GM18870 (cell line): ENCODE results near the gene NCOR2.

Experiments used
- ATAC-seq: cut with Tn5 transposase; IDR thresholded peaks from one replicate; pipeline ENCODE4 v1.9.1; 2021; ENCODE audit warnings: moderate library complexity; ENCODE audit not compliant: unreplicated experiment

NCOR2 gene

DNA sequence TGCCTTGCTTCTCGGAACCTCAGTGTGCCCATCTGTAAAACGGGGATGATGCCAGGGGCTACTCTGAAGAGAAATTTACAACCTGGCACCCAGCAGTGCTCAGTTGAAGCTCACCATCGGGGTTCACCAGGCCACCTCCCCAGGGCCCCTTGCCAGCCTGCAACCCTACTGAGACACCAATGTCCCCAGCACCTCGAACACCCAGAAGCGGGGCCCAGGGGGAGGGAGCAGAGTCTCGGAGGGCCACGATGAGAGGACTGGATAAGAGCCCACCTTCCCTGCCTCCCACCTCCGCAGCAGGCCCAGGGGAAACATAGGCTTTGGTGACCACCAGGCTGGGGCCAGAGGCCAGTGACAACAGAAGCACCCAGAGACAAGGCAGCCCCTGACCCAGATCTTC is 22.4 kb downstream of the NCOR2 start:
- ATAC-seq, result no peak

DNA sequence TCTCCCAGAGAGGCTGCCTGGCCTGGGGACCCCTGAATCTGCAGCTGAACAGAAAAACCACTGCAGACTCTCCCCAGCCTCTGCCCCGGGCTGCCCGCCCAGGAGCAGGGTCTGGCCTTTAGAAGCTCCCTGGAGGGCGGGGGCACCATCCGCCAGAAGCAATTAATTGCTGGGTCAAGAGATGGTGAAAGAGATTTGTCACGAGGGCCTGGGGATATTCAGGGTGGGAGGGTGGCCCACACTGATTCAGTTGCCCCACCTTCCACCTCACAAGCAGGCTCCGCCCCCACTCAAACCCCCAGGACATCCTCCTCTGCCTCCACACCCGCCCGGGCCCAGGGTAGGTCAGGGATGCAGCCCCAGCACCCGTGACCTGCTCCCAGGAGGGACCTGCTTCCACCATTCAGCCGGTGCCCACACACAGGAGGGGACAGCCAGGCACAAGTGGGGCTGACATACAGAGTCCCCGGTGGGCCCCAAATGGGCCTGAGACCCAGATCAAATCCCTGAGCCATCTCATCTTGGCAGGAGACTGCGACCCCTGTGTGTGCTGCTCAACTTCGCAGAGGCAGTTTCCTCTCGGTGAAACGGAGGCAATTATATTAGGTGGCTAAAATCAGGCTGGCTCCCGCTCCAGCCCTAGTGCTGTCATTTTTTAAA is 23.0 kb downstream of the NCOR2 start:
- no peak for ATAC-seq

DNA sequence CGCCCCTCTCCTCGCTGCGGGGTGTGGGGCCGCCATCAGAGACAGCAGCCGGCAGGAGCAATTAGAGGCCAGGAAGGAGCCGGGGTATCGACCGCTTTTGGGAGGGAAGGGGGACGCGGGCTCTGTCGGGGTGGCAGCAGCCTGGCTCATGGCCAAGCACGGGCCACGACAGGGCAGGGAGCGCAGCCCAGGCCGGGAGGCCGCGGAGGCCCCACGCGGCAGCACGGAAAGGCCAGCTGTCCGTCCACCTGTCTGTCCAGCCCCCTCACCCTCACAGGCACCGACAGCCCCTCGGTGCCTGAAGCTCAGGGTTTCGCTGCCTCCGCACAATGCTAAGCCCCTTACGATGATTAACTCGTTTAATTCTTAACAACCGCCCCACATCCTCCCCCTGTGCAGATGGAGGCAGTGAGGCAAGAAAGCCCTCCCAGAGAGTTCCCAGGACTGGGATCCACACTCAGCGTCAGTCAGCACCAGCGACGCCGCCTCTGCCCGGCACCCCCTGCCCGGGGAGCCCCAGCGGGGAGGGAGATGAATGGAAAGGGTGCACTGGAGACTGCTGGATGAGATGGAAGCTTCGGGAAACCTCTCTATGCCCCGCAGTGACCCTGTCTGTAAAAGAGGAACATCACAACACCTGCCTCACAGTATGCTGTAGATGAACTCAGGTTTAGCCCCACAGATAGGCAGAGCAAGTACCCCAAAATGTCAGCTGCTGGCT is 23.7 kb downstream of the NCOR2 start:
- no peak for ATAC-seq

DNA sequence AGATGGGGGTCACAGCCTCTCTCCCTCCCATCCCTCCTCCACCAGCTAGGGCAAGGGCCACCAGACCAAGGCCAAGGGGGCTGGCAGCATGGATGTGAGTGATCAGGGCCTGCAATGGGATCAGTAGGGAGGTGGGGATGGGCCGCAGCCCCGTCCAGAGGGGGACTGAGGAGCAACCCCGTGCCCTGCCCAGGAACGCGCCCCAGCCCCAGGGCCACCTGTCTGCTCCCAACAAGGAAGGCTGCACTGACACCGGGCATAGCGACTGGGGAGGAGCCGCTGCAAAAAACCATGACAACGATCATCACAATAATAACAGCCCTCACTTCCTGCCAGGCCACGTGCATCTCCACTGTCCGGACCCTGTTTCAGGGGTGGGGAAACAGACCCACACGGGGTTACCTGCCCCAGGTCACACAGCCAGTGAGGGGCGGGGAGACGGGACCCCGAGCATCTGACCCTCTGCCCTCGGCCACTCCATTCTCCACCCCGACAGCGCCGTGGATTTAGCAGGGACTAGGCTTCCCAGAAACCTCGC is 24.3 kb downstream of the NCOR2 start:
- no peak for ATAC-seq

DNA sequence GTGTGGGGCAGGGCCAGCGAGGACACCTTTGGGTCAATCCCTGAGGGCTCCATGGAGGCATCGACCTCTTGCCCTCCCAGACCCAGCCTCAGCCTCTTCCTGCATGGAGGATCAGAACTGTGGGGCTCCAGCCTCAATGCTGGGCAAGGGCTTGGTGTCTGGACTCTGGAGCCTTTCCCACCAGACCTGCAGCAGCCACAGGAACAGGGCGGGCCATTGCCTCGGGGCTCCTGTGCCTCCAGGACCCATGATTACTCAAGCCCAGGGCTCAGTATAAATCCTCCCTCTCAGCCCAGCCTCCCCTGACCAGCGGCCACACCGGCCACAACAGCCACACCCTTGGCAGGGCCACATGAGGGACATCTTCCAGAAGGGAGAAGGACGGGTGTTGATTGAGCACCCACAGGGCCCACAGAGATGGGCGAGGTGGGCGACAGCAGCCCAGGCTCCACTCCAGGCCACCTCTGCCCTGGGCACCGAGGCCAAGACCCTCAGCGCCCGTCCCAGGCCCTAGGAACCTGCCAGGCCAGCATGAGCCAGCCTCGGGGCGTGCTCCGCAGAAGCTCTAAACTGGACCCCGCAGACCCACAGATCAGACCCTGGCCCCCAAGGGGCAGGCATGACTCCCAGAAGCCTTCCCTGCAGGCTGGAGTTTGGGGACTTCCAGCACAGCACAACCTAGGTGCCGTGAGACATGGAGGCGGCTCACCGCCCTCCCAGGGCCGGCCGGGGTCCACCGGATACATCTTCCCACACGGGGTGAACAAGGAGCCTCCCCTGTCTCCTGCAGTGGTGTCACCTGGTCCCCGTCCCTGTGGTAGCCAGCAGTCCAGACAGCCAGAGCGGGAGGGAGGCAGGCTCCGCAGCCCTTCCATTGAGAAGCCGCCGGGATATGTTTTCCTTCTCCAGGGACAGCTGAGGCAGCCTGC is 25.1 kb downstream of the NCOR2 start:
- no peak for ATAC-seq

DNA sequence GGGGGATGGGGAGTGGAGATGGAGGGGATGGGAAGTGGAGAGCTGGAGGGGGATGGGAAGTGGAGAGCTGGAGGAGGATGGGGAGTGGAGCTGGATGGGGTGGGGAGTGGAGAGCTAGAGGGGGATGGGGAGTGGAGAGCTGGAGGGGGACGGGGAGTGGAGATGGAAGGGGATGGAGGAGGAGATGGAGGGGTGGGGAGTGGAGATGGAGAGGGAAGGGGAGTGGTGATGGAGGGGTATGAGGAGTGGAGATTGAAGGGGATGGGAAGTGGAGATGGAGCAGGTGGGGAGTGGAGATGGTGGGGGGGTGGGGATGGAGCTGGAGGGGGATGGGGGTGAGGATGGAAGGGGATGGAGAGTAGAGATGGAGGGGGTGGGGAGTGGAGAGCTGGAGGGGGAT is 26.1 kb downstream of the NCOR2 start:
- ATAC-seq, result no peak

DNA sequence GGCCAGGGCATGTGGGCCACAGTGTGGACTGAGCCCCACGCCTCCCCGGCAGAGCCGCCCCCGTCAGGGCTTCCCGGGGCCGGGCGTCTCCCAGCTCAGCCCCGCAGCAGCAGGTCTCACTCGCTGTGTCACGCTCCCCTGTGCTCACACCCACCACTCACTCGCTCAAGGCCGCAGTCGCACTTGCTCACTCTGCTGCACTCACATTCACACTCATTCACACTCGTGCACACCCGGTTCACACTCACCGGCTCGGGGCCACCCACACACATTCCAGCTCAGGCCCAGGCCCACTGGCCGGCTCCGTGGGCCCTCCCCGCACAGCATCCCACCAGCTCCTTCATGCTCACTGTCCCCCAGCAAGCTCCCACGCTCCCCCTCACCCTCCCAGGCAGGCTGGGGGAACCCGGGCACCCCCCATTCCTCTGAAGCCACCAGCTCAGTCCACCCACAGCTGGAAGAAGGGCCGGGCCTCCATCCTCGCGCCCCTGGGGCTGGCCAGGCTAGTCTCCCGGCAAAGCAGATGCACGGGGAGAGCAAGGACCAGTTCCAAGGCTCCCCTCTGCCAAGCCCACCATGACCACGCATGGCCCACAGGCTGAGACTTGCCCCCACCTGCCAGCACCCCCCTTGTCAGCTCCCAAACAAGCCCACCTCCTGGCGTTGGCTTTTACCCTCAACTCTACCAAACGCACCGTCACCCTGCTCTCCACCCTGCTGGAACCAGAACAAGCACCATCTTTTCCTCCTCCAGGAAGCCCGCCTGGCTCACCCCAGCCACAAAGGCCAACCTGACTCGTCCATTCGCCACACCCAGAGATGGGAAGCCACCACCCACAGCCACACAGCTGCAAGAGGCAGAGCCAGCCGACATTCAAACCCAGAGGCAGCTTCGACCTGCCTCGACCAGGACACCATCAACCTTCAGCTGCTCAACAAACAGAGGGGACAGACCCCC is 28.0 kb downstream of the NCOR2 start:
- ATAC-seq, result no peak

DNA sequence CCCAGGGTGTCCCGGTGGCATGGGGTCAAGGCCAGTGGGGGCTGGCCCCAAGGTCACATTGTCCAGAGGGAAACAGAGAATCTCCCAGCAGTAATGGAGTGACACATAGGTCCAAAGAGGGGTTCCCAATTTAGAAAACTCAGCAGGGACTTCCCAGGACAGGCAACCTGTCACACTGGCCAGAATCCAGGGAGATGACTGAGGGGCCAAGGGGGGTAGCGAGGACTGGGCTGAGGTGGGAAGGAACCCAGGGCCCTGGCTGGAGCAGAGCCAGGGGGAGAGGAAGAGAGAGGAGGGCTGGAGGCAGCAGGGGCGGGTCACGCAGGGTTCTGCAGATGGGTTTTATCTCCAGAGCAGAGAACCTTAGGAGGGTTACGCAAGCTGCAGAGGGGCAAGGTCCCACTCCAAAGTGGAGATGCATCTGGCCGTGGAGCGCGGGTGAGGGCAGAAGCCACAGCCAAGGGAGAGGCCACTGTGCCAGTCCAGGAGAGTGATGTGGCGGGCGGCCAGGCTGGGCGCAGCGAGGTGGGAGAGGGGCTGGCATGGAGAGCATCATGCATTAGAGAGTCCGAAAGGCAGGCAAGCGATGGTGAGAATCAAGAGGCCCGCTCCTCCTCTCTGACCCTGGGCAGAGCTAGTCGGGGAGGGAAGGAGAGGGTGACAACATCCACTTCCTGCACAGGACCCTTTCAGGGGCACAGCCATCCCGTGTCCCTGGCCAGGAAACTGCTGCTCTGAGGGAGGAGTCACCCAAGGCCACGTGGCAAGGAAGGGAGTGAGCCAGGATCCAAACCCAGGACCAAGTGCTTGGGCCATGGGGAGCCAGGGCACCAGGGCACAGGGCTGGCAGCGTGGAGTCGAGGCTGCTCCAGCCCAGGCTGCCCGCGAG is 29.0 kb downstream of the NCOR2 start:
- ATAC-seq, result no peak

DNA sequence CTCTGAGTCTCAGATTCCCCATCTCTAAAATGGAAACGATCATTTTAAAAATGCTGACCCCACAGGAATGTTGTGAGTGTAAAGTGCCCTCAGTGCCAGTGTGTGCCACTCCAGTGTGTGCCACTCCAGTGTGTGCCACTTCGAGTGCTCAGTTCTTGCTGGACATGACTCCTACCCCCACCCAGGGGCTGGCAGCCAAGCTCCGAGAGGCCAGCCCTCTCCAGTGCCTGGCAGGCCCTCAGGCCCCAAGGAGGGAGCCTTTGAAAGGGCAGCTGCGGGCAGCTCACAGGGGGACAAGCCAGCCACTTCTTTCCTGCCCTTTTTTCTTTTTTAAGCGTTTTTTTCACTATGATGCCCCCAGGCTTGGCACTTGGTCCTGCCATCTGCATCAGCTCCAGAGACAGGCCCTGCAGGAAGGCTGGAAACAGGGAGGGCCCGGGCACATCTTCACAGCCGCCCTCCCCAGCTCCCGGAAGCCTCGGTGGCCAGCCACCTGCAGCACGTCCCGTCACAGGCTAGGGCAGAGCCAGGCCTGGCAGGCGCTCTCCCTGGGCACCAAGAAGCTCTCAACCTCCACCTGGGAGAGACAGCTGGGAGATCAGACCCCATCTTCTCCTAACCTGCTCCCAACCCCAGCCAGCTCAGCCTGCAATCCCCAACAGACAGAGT is 29.8 kb downstream of the NCOR2 start:
- no peak for ATAC-seq

DNA sequence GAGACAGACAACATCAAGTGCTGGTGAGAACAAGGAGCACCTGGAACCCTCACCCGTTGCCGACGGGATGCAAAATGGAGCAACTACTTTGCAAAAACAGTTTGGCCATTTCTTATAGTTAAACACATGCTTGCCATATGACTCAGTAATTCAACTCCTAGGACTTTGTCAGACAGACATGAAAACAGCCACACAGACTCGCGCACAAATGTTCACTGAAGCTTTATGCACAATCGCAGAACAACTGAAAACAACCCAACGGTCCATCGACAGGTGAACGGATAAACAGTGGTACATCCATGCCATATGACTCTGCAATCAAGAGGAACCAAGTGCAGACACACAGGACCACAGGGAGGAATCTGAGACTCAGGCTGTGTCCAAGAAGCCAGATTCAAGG is 30.8 kb downstream of the NCOR2 start:
- ATAC-seq, result no peak

DNA sequence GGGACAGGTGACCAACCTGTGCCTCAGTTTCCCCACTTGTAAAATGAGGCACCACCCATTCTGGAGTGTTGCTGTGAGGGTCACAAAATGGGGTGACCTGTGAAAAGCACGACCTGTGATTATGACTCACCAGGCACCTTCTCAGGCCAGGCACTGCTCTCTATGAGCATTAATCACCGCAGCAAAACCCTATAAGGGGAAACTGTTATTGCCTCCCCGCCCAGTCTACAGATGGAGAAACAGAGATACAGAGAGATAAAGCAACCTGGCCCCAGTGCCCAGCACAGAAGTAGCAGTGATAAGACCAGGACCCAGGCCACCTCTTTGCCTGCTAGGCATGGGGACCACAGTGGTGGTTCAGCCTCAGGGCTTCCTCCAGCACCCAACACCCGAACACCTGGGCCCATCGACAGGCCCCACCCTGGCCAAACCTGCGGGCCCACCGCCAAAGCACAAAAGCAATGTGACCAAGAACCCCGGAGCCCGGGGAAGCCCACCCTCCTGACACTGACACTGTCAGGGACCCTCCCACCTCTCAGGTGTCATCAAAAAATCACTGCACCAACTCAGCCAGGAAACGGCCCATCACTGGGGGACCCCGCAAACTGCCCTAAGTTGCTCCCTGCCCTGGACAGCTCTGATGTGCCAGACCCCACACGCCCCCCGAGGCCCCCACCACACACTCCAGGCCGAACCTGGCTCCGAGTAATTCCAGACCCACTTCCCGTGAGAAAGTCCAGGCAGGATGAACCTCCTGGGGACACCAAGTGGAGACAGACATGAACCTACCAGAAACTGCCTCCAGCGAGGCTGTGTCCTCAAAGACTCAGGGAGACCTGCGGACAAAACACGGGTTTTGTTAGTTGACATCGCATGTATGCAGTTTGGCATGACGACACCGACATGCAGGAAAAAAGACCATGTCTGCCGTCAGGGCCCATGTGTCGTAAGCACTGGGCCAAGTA is 32.4 kb downstream of the NCOR2 start:
- no peak for ATAC-seq

DNA sequence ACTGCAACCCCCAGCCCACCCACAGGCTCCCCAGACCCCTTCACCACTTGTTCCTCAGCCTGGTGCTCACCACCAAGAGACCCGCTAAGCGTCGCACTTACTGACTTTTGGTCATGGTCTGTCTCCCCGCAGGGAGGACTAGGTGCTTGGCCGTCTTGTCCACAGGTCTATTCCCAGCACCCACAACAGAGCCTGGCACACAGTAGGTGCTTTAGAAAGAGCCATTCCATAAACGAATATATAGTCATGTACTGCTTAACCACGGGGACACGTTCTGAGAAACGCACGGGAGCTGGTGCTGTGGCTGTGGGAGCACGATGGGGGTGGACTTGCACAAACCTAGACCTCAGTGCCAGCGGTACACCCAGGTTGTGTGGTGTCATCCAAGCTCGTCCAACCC is 34.0 kb downstream of the NCOR2 start:
- no peak for ATAC-seq

DNA sequence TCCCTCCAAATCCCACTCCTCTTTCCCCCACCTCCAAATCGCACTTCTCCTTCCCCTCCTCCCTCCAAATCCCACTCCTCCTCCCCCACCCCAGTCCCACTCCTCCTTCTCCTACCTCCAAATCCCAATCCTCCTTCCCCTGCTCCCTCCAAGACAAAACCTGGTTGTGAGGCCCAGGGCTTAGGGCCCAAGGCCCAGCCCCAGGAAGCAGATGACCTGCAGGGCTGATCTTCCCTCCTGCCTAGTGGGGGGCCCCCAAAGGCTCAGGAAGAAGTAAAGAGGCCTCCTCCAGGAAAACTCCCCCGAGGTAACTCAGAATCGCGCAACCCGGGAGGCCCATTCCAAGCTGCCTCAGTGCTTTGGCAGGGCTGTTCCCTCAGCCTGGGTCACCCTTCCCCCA is 34.4 kb downstream of the NCOR2 start:
- ATAC-seq, result no peak

DNA sequence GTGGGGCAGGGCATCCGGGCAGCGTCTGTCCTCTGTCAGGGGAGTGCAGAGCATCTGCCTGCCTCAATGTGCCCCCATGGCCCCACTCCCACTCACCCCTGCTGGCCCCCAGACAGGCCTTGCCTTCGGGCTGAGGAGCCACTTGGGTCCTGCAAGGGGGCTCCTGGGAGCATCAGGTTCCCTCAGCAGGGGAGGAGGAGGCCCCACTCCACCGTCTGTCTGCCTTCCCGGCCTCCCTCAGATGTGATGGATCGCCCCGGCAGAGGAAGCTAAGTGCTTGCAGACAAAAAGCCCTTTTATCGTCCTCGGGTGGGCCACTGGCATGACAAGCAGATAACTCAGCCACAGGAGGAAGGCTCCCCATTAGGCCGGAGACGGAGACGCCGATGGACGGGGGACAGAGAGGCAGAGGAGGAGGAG is 35.1 kb downstream of the NCOR2 start:
- no peak for ATAC-seq

DNA sequence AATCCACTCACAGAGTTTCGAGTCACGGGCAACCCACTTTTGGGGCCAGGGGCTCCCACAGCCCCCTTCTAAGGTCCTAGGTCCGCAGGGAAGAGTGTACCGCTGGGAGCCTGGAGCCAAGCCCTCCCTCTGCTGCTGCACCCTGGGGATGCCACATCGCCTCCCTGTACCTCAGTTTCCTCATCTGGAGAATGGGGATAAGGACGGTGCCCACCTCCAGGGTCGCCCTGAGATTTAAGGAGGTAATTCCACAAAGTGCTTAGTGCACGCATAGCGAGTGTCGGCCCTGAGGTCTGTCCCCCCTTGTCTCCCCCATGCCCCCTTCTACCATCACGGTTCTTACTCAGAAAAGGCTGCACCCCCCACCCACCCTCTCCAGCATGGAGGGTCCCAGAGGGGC is 35.5 kb downstream of the NCOR2 start:
- no peak for ATAC-seq

DNA sequence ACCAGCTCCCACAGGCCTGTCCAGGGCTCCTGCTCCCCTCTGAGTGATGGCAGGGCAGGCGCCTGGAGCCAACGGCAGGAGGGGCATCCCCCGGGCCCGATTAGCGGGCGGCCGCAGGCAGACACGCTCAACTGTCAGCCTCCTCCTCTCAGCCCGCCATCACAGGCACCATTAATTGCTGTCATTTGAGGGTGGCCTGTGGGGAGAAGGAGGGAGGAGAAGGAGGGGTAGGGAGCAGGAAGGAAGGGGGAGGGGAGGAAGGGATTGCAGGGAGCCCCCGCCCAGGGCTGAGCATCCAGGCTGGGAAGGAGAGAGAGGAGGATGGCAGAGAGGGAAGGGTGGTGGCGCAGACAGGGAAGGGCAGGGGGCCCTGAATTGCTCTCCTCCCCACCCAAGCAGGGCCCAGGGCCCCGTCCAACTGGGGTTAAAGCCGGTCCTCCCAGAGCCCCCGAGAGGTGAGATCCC is 36.1 kb downstream of the NCOR2 start:
- ATAC-seq, result no peak

DNA sequence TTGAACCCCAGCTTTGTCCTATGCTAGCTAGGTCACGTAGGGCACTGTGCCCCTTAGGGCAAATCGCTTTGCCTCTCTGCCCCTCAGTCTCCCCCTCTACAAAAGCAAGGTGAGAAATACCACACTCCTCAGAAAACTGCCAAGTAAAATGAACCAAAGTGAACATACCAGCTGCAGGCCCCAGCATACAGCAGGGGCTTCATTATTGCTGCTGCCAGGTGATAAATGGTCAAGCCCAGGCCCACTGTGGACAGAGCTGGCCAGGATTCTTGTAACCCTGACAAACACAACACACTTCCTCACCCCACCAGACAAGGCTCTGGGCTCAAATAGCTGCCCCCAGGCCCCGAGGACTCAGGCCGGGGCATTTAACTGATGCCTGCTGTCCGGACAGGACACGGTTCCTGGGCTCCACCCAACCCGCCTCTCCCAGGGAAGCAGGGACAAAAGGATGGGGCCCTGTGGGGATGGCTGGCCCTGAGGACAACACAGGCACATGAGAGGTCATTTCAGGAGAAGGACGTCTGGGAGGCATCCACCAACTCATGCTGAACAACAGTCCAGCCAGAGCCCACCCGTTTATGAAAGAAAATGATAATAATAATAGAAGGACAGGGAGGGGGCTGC is 36.7 kb downstream of the NCOR2 start:
- no peak for ATAC-seq
